Measurements from ENCODE around the gene DCDC2C.
"Not testable (repeated sequence)": the region's sequence is repeated elsewhere in the genome, so short reads cannot be mapped to it uniquely, and the experiment has no call there.

DCDC2C gene

DNA sequence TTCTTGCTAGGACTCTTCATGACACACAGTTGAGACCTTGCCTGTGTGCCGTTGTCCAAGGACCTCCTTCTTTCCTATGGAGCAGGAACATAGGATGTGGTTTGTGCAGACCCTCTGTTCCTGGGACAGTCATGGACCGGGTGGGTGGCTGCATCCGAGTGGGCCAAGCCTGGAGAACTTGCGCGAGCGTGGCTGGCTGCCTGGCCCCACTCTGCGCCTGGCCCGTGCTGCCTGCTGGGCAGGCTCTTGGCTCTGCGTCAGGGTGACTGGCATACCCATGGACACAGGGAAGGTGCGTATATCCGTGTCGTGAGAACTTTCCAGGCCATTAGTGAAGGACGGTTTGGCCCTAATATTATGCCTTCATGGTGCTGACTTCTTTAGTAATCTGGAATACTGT is 68.2 kb downstream of the DCDC2C start:
- DNase-seq (ENCODE audit: low read depth in 3 of 3): no peak

DNA sequence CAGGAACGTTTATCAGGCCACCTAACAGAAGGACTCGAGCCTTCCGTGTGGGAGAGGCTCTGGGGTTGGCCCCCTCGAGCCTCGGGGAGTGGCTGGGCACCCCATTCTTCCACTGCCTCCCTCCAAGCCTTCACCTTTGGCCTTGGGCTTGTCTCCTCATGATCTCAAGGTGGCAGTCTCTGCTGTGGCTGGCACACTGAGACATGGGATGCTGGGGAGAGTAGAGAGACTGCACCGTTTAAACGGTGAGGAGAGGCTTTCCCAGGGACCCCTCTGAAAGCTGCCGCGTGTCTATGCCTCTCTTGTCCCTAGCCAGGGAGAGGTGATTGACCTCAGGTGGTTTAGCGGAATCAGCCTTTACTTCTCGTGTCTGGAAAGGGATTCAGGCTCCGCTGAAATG is 71.0 kb downstream of the DCDC2C start:
- no peak for DNase-seq (ENCODE audit: low read depth in 3 of 3)

DNA sequence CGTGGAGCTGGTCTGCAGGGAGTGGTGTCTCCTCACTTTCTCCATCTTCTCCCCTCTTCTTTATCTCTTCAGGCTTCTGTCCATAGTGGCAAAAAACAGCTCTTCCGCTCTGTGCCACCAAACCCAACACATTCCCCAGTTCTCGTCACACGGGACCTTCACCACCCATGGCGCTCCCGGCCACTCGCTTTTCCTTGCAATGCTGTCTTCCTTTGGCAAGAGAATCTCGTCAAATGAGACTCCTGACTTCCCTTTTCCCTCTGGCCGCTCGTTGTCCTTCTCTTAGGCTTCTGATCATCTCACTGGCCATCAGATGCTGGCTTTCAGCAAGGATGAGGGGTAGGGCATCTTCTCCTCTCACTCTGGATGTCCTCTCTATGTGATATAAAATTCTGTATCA is 72.9 kb downstream of the DCDC2C start:
- DNase-seq (ENCODE audit: low read depth in 3 of 3): no peak

- DNase-seq (ENCODE audit: low read depth in 3 of 3): no peak
Observed at GRCh38 chr2:3777966-3778365, 74.6 kb downstream of the DCDC2C start.

- DNase-seq (ENCODE audit: low read depth in 3 of 3): no peak
Observed at GRCh38 chr2:3778851-3779495, 75.6 kb downstream of the DCDC2C start.

- no peak for DNase-seq (ENCODE audit: low read depth in 3 of 3)
Observed at GRCh38 chr2:3779496-3780049, 76.2 kb downstream of the DCDC2C start.

GRCh38 chr2:3780477-3781402 is 77.4 kb downstream of the DCDC2C start:
- peak in 2 of 3 experiments; percentile 4 to 64 for DNase-seq (ENCODE audit: low read depth in 3 of 3)

GRCh38 chr2:3784731-3785130 is 81.4 kb downstream of the DCDC2C start:
- DNase-seq (ENCODE audit: low read depth in 3 of 3): no peak

- DNase-seq (ENCODE audit: low read depth in 3 of 3): no peak
Observed at GRCh38 chr2:3785220-3785889, 82.0 kb downstream of the DCDC2C start.

GRCh38 chr2:3785890-3786273 is 82.5 kb downstream of the DCDC2C start:
- DNase-seq (ENCODE audit: low read depth in 3 of 3): no peak

GRCh38 chr2:3787768-3788167 is 84.4 kb downstream of the DCDC2C start:
- DNase-seq (ENCODE audit: low read depth in 3 of 3): no peak

DNA sequence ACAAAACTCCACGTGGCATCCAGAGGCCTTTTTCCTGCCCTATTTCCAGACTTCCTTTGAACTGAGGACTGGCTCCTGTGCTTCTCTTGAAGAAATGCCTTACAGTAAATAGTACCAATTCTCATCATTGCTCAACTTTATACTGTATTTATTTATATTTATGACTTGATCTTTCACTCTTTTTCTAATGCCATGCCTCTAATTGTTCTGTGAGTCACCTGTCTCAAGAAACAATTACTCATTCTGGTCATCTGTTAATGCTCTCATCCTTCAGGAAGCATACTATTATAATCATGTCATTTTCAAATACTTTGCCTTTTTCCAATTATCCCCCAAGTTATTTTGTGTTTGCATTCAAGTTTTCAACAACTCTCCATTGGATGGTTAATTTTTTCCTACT is 85.9 kb downstream of the DCDC2C start:
- no peak for DNase-seq (ENCODE audit: low read depth in 3 of 3)

GRCh38 chr2:3793249-3793648 is 89.9 kb downstream of the DCDC2C start:
- no peak for DNase-seq (ENCODE audit: low read depth in 3 of 3)

- no peak for DNase-seq (ENCODE audit: low read depth in 3 of 3)
Observed at GRCh38 chr2:3801506-3801905, 98.1 kb downstream of the DCDC2C start.

GRCh38 chr2:3805201-3805939 is 102.0 kb downstream of the DCDC2C start:
- DNase-seq (ENCODE audit: low read depth in 3 of 3): no peak

DNA sequence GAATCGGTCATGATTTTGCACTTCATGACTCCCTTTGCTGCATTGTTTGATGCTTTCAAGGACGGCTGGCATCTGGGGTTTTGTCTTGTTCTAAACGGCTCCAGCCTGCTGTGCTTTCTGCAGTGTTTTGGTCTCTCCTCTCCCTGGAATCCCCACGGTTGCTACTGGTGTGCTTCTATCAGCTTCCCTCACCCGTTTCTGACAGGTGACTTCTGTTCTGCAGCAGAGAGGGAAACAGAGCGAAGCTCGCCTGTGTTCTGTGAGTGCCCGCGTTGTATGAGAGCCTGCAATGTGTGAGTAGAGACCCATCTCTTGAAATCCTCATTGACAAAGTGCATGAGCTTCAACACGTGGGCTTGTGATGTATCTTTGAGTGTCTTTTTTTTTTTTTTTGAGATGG is 102.8 kb downstream of the DCDC2C start:
- no peak for DNase-seq (ENCODE audit: low read depth in 3 of 3)

DNA sequence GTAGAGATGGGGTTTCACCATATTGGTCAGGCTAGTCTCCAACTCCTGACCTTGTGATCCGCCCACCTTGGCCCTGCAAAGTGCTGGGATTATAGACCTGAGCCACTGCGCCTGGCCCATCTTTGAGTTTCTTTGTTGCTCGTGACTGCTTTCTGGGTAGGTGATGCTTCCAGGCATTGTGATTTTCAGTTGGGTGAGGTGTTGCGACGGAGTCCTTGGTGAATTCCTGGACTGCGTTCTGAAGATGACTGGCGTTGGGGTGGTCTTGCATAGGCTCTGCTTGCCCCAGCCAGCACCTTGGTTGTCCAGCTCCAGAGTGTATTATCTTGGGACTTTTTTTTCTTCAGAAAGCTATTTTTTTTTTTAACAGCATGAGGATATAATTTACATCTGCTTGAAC is 103.4 kb downstream of the DCDC2C start:
- no peak for DNase-seq (ENCODE audit: low read depth in 3 of 3)

GRCh38 chr2:3807853-3808252 is 104.5 kb downstream of the DCDC2C start:
- DNase-seq (ENCODE audit: low read depth in 3 of 3): no peak

GRCh38 chr2:3814706-3815245 is 111.4 kb downstream of the DCDC2C start:
- DNase-seq (ENCODE audit: low read depth in 3 of 3): no peak

DNA sequence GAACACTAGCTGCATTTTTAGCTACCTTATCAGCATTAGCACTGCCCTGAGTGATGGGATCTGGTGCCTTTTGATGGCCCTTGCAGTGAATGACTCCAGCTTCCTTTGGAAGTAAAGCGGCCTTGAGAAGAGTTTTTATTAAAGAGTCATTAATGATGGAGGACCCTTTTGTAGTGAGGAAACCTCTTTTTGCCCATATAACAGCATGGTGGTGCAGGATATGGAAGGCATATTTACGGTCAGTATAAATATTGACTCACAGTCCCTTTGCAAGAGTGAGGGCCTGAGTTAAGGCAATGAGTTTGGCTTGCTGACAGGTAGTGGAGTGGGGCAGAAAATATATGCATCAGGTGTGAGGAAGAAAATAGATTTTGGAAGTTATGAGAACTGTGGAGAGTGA is 113.8 kb downstream of the DCDC2C start:
- not testable (repeated sequence) for DNase-seq (ENCODE audit: low read depth in 3 of 3)

- no peak for DNase-seq (ENCODE audit: low read depth in 3 of 3)
Observed at GRCh38 chr2:3823748-3824147, 120.4 kb downstream of the DCDC2C start.

Data from stimulated activated CD4-positive, alpha-beta T cell treated with anti-CD3 and anti-CD28 coated beads, TNF-alpha, amount 100 ng/mL, for 24 hours (primary cell).